Smooth muscle cell (in vitro differentiated cells): ENCODE data around the gene MGAT5. TPM values are rescaled to one million over a fixed set of nuclear protein-coding genes. Genes with fewer than 3 reads are reported as not detected.

Source experiments
- DNase-seq: peaks from one replicate; lab custom pipeline; 2025; ENCODE audit not compliant: unreplicated experiment; lab: John Stamatoyannopoulos, UW
- H2AFZ ChIP-seq: fragments of 200-600 bp; sonication (generic); 2 replicates; pipeline ENCODE4 v1.6.0; 2016; ENCODE audit warnings: antibody characterized with exemption, low read depth, mild to moderate bottlenecking
- H3F3A ChIP-seq: fragments of 200-600 bp; sonication (generic); 2 replicates; pipeline ENCODE4 v1.6.0; 2017; ENCODE audit warnings: antibody characterized with exemption, low read depth
- H3K27ac ChIP-seq: fragments of 200-600 bp; sonication (generic); 2 replicates; pipeline ENCODE4 v1.5.1; 2016; ENCODE audit warnings: low read depth, mild to moderate bottlenecking
- H3K27me3 ChIP-seq: fragments of 200-600 bp; sonication (generic); 2 replicates; pipeline ENCODE4 v1.6.1; 2016; ENCODE audit warnings: low read depth, mild to moderate bottlenecking
- H3K36me3 ChIP-seq: fragments of 200-600 bp; sonication (generic); 2 replicates; pipeline ENCODE4 v1.5.1; 2016; ENCODE audit warnings: low read depth
- H3K4me1 ChIP-seq: fragments of 200-600 bp; sonication (generic); 2 replicates; pipeline ENCODE4 v1.5.1; 2016; ENCODE audit warnings: low read depth
- H3K4me2 ChIP-seq: fragments of 200-600 bp; sonication (generic); 2 replicates; pipeline ENCODE4 v1.6.0; 2016; ENCODE audit warnings: mild to moderate bottlenecking
- H3K4me3 ChIP-seq: fragments of 200-600 bp; sonication (generic); 2 replicates; pipeline ENCODE4 v1.5.1; 2016; ENCODE audit warnings: mild to moderate bottlenecking
- H3K79me2 ChIP-seq: fragments of 200-600 bp; sonication (generic); 2 replicates; pipeline ENCODE4 v1.6.0; 2016; ENCODE audit warnings: low read depth, mild to moderate bottlenecking
- H3K9ac ChIP-seq: fragments of 200-600 bp; sonication (generic); 2 replicates; pipeline ENCODE4 v1.6.0; 2016; ENCODE audit warnings: low read depth
- H3K9me3 ChIP-seq: fragments of 200-600 bp; sonication (generic); replicated peaks from 2 replicates; pipeline ENCODE4 v1.5.1; 2016; ENCODE audit warnings: low read depth
- H4K20me1 ChIP-seq: fragments of 200-600 bp; sonication (generic); 2 replicates; pipeline ENCODE4 v1.6.0; 2016; ENCODE audit warnings: low read depth
- WGBS: methylation state at CpG from one replicate; pipeline ENCODE4 v1.1.7; 2016; ENCODE audit warnings: low lambda C conversion rate; 5-methylcytosine and 5-hydroxymethylcytosine counted together
- polyA plus RNA-seq: library from polyadenylated mRNA; unstranded; fragments of >200 nt; fragmentation: Nextera tagmentation; extraction: Ambion mirVana; gene quantifications from 2 replicates; pipeline ENCODE4 v1.2.1, GENCODE V29; 2016
- total RNA-seq: library from RNA; depleted of rRNA; stranded (reverse); fragments of >200 nt; gene quantifications from 2 replicates; pipeline ENCODE4 v1.2.3, GENCODE V29; 2014
- TF ChIP-seq, protein P1 (sequence below): fragments of 200-600 bp; sonication (generic); IDR thresholded peaks from 2 replicates; pipeline ENCODE4 v1.5.1; 2017; ENCODE audit warnings: borderline replicate concordance, mild to moderate bottlenecking, antibody characterized with exemption; ENCODE audit not compliant: insufficient read depth, poor library complexity, severe bottlenecking

MGAT5 gene
- total and polyA plus RNA-seq, 2 experiments from 2014 or later: 4.5 to 33.8 TPM

DNA sequence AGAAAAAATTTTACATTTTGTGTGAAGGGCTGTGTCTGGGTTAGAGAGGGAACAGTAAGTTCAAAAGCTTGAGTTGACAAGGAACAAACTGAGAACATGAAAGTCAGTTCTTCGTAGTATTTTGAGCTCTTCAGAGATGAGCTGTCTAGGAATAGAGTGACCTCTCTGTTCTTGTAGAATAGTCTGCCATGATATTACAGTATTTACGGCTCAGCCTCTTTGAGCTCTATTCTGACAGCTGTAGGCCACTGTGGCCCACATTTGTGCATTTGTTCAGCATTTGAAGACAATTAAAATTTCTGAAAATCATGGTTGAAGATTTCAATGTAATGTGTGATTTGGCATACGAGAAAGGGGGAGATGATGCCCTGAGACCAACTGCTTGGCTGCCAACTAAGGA is 172.8 kb downstream of the MGAT5 start:
- no peaks in the 10 kb centered on the region for H4K20me1 ChIP-seq
- no peak overlapping the region for H3K4me3 ChIP-seq
- WGBS: 96% methylated on average over 3 of the region's 3 CpGs
- TF ChIP-seq, protein P1, sequence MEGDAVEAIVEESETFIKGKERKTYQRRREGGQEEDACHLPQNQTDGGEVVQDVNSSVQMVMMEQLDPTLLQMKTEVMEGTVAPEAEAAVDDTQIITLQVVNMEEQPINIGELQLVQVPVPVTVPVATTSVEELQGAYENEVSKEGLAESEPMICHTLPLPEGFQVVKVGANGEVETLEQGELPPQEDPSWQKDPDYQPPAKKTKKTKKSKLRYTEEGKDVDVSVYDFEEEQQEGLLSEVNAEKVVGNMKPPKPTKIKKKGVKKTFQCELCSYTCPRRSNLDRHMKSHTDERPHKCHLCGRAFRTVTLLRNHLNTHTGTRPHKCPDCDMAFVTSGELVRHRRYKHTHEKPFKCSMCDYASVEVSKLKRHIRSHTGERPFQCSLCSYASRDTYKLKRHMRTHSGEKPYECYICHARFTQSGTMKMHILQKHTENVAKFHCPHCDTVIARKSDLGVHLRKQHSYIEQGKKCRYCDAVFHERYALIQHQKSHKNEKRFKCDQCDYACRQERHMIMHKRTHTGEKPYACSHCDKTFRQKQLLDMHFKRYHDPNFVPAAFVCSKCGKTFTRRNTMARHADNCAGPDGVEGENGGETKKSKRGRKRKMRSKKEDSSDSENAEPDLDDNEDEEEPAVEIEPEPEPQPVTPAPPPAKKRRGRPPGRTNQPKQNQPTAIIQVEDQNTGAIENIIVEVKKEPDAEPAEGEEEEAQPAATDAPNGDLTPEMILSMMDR: no peak
- no peak overlapping the region for H2AFZ ChIP-seq
- no peak overlapping the region for H3K9ac ChIP-seq
- no peaks in the 10 kb centered on the region for H3K36me3 ChIP-seq
- DNase-seq: no peak
- H3K27ac ChIP-seq: no peak overlapping the region
- no peaks in the 10 kb centered on the region for H3F3A ChIP-seq
- no peaks in the 10 kb centered on the region for H3K27me3 ChIP-seq
- peaks cover 11% of the 10 kb centered on the region for H3K4me1 ChIP-seq
- H3K9me3 ChIP-seq: no peaks in the 10 kb centered on the region
- no peaks in the 10 kb centered on the region for H3K79me2 ChIP-seq
- H3K4me2 ChIP-seq: no peak overlapping the region

DNA sequence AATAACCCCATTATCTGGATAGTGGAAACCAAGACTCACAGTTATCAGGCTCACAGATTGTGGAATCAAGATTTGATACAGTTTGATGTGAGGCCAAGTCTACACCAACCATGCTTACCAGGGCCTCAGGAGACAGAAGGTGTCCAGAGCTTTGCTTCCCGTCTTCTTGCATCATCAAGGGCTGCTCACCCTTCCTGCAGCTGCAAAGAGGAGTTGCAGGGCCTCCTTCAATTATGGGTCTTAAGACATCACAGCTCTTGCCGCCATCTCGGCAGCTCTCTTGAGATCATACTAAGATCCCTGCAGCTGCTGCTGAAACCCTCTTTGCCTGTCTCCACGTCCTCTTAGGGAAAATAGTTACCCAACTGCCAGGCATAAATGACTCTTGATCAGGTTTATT is 176.0 kb downstream of the MGAT5 start:
- DNase-seq: no peak
- H3K36me3 ChIP-seq: no peaks in the 10 kb centered on the region
- H3F3A ChIP-seq: no peaks in the 10 kb centered on the region
- no peaks in the 10 kb centered on the region for H3K27me3 ChIP-seq
- TF ChIP-seq, protein P1: no peak
- no peak overlapping the region for H3K4me3 ChIP-seq
- H4K20me1 ChIP-seq: no peaks in the 10 kb centered on the region
- peaks cover 16% of the 10 kb centered on the region for H3K4me1 ChIP-seq
- H3K79me2 ChIP-seq: no peaks in the 10 kb centered on the region
- H2AFZ ChIP-seq: no peak overlapping the region
- H3K4me2 ChIP-seq: no peak overlapping the region
- 59% methylated on average over 4 of the region's 4 CpGs for WGBS
- no peaks in the 10 kb centered on the region for H3K9me3 ChIP-seq
- H3K27ac ChIP-seq: no peak overlapping the region
- no peak overlapping the region for H3K9ac ChIP-seq

DNA sequence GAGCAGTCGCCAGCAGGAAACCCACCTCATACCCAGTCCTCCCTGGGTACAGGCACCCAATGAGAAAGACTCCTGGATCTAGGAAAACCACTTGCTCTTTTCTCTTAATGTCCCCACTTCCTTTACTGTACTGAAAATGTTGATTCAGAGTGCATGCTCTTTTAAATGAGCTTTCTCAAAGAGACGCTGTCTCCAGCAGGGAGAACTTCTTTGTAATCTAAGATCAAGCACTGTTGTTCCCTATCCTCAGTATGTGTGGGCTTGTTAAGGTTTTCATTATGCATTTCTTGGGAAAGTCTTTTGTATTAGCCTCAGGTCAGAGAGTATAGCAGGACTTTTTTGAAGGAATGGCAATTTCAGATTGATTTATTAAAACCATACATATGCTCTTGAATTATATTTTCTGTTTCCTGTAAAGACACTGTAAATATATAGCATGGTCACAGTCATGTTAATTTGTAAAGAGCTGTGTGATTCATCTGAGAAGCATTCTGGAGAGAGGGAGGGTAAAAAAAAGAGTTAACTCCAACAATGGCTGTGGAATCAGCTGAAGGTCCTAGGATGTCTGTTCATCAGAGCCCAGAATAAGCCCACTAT is 178.1 kb downstream of the MGAT5 start:
- Histone ChIP-seq H3K36me3 (no peaks in the 10 kb centered on the region), H4K20me1 (no peaks in the 10 kb centered on the region), H2AFZ (no peak overlapping the region), H3K79me2 (no peaks in the 10 kb centered on the region), H3F3A (no peaks in the 10 kb centered on the region), H3K4me3 (no peak overlapping the region), H3K9ac (no peak overlapping the region), H3K27ac (peak overlapping the region; percentile 28), H3K9me3 (no peaks in the 10 kb centered on the region), H3K4me1 (peaks cover 16% of the 10 kb centered on the region), H3K27me3 (no peaks in the 10 kb centered on the region), H3K4me2 (peak overlapping the region; percentile 40)
- WGBS: 39% methylated on average over 2 of the region's 2 CpGs
- TF ChIP-seq, protein P1: no peak
- no peak for DNase-seq

DNA sequence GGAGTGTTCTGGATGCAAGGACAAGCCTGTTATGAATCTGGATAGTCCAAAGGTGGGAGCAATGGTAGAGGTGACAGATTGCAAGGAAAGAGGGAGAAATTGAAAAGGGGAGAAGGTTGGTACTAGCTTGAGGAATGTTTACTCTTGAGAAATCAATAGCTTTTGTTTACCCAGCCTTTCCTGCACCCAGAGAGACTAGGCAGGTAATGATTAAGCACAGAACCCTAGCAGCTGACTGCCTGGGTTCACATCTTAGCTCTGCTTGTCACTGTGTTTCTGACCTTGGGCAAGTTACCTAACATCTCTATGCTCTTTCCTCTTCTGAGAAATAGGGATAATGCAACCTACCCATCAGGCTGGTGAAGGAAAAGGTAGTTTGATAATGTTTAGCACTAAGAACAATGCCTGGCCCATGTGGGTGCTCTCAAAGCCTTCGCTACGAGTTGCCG is 178.6 kb downstream of the MGAT5 start:
- H3K79me2 ChIP-seq: no peaks in the 10 kb centered on the region
- no peaks in the 10 kb centered on the region for H3K9me3 ChIP-seq
- H3K4me1 ChIP-seq: peaks cover 16% of the 10 kb centered on the region
- DNase-seq: no peak
- no peak overlapping the region for H3K27ac ChIP-seq
- no peaks in the 10 kb centered on the region for H4K20me1 ChIP-seq
- H3K36me3 ChIP-seq: no peaks in the 10 kb centered on the region
- H2AFZ ChIP-seq: no peak overlapping the region
- peak overlapping the region; percentile 40 for H3K4me2 ChIP-seq
- TF ChIP-seq, protein P1: no peak
- 99% methylated on average over 3 of the region's 3 CpGs for WGBS
- no peak overlapping the region for H3K4me3 ChIP-seq
- no peaks in the 10 kb centered on the region for H3F3A ChIP-seq
- H3K9ac ChIP-seq: no peak overlapping the region
- no peaks in the 10 kb centered on the region for H3K27me3 ChIP-seq
